H9 (cell line): ENCODE data around the gene ABHD8. TPM values are rescaled to one million over a fixed set of nuclear protein-coding genes. Genes with fewer than 3 reads are reported as not detected.

Experiments used
- DNase-seq: peaks from one replicate; pipeline ENCODE4 v3.0.0-alpha.2; 2017
- H2AFZ ChIP-seq: one replicate; pipeline ENCODE4 v1.6.1; 2013; ENCODE audit warnings: mild to moderate bottlenecking, low read length, control low read depth, moderate library complexity
- H2AK5ac ChIP-seq: 2 replicates; pipeline ENCODE4 v1.6.1; 2013; ENCODE audit warnings: low read length, control low read depth, mixed read lengths; ENCODE audit not compliant: insufficient read length
- H2BK120ac ChIP-seq: one replicate; pipeline ENCODE4 v1.6.1; 2013; ENCODE audit warnings: low read depth, mild to moderate bottlenecking, low read length, control low read depth, inconsistent platforms; ENCODE audit not compliant: poor library complexity, severe bottlenecking
- H2BK12ac ChIP-seq: 2 replicates; pipeline ENCODE4 v1.6.1; 2013; ENCODE audit warnings: low read length, control low read depth, mixed read lengths, low read depth; ENCODE audit not compliant: insufficient read length
- H2BK15ac ChIP-seq: 2 replicates; pipeline ENCODE4 v1.6.1; 2013; ENCODE audit warnings: low read depth, low read length, control low read depth
- H2BK20ac ChIP-seq: one replicate; pipeline ENCODE4 v1.6.1; 2013; ENCODE audit warnings: low read depth, mild to moderate bottlenecking, low read length, control low read depth, inconsistent platforms; ENCODE audit not compliant: poor library complexity, severe bottlenecking
- H2BK5ac ChIP-seq: 2 replicates; pipeline ENCODE4 v1.6.1; 2013; ENCODE audit warnings: low read length, control low read depth, mixed read lengths; ENCODE audit not compliant: insufficient read length
- H3K14ac ChIP-seq: 2 replicates; pipeline ENCODE4 v1.6.1; 2013; ENCODE audit warnings: low read length, control low read depth; ENCODE audit not compliant: insufficient read depth
- H3K18ac ChIP-seq: 2 replicates; pipeline ENCODE4 v1.6.1; 2013; ENCODE audit warnings: low read depth, mild to moderate bottlenecking, mixed read lengths, low read length, control low read depth; ENCODE audit not compliant: insufficient read length
- H3K23ac ChIP-seq: 2 replicates; pipeline ENCODE4 v1.6.1; 2013; ENCODE audit warnings: low read length, control low read depth, mixed read lengths, low read depth; ENCODE audit not compliant: insufficient read length
- H3K23me2 ChIP-seq: 2 replicates; pipeline ENCODE4 v1.6.1; 2013; ENCODE audit warnings: low read depth, mild to moderate bottlenecking, mixed read lengths, low read length, control low read depth; ENCODE audit not compliant: insufficient read length, poor library complexity, severe bottlenecking
- H3K27ac ChIP-seq: 2 replicates; pipeline ENCODE4 v1.5.1; 2013; ENCODE audit warnings: low read length, control low read depth, mixed read lengths, low read depth; ENCODE audit not compliant: insufficient read length
- H3K27me3 ChIP-seq: 2 replicates; pipeline ENCODE4 v1.6.1; 2013; ENCODE audit warnings: low read length, control low read depth, inconsistent platforms; ENCODE audit not compliant: insufficient read depth
- H3K4ac ChIP-seq: 2 replicates; pipeline ENCODE4 v1.6.1; 2013; ENCODE audit warnings: low read depth, mild to moderate bottlenecking, control low read depth, inconsistent platforms, low read length, moderate library complexity
- H3K4me1 ChIP-seq: 2 replicates; pipeline ENCODE4 v1.6.1; 2013; ENCODE audit warnings: low read length, control low read depth, inconsistent platforms; ENCODE audit not compliant: insufficient read depth
- H3K4me2 ChIP-seq: 2 replicates; pipeline ENCODE4 v1.6.1; 2013; ENCODE audit warnings: low read length, control low read depth, mixed read lengths; ENCODE audit not compliant: insufficient read length, insufficient read depth
- H3K56ac ChIP-seq: 2 replicates; pipeline ENCODE4 v1.6.1; 2013; ENCODE audit warnings: low read depth, mild to moderate bottlenecking, mixed read lengths, low read length, control low read depth; ENCODE audit not compliant: insufficient read length
- H3K79me1 ChIP-seq: 2 replicates; pipeline ENCODE4 v1.6.1; 2013; ENCODE audit warnings: low read depth, mild to moderate bottlenecking, moderate library complexity, low read length, control low read depth, inconsistent platforms; ENCODE audit not compliant: insufficient read depth, poor library complexity, severe bottlenecking
- H3K79me2 ChIP-seq: 2 replicates; pipeline ENCODE4 v1.6.1; 2013; ENCODE audit warnings: low read length, control low read depth, inconsistent platforms; ENCODE audit not compliant: insufficient read depth
- H3K9ac ChIP-seq: 2 replicates; pipeline ENCODE4 v1.6.1; 2013; ENCODE audit warnings: low read length, control low read depth, mixed read lengths; ENCODE audit not compliant: insufficient read length; ENCODE audit errors: extremely low read depth
- H3K9me3 ChIP-seq: one replicate; pipeline ENCODE4 v1.6.1; 2013; ENCODE audit warnings: low read depth, low read length, inconsistent platforms; ENCODE audit not compliant: control insufficient read depth
- H3T11ph ChIP-seq: one replicate; pipeline ENCODE4 v1.6.1; 2013; ENCODE audit warnings: mild to moderate bottlenecking, low read length, control low read depth, inconsistent platforms
- H4K20me1 ChIP-seq: one replicate; pipeline ENCODE4 v1.6.1; 2013; ENCODE audit not compliant: control insufficient read depth, insufficient read length, insufficient read depth
- H4K5ac ChIP-seq: 2 replicates; pipeline ENCODE4 v1.6.1; 2013; ENCODE audit warnings: low read depth, mild to moderate bottlenecking, mixed read lengths, low read length, control low read depth; ENCODE audit not compliant: insufficient read length
- H4K8ac ChIP-seq: replicated peaks from 2 replicates; pipeline ENCODE4 v1.6.1; 2013; ENCODE audit warnings: low read length, control low read depth, mixed read lengths, low read depth; ENCODE audit not compliant: insufficient read length
- H4K91ac ChIP-seq: 2 replicates; pipeline ENCODE4 v1.6.1; 2013; ENCODE audit warnings: low read depth, mild to moderate bottlenecking, moderate library complexity, mixed read lengths, low read length, control low read depth; ENCODE audit not compliant: insufficient read length
- H3K27ac Mint-ChIP-seq, 3 experiments: 2 replicates in 2 of 3; 3 replicates in 1 of 3; pipeline ENCODE4 v1.8.0; 2020 to 2021; ENCODE audit warnings: mixed read lengths in 3 of 3, mild to moderate bottlenecking in 1 of 3, moderate library complexity in 1 of 3
- H3K27me3 Mint-ChIP-seq: 2 replicates; pipeline ENCODE4 v1.8.0; 2021; ENCODE audit warnings: low read depth, mild to moderate bottlenecking, moderate library complexity, mixed read lengths
- H3K36me3 Mint-ChIP-seq, 3 experiments: 2 replicates in 2 of 3; 3 replicates in 1 of 3; pipeline ENCODE4 v1.8.0; 2020 to 2021; ENCODE audit warnings: low read depth in 3 of 3, mixed read lengths in 3 of 3; ENCODE audit not compliant: insufficient read depth in 1 of 3
- H3K4me1 Mint-ChIP-seq, 2 experiments: 2 replicates each; pipeline ENCODE4 v1.8.0; 2020; ENCODE audit warnings: mixed read lengths in 2 of 2
- H3K4me3 Mint-ChIP-seq, 2 experiments: 2 replicates in 1 of 2; 3 replicates in 1 of 2; pipeline ENCODE4 v1.8.0; 2020 to 2021; ENCODE audit warnings: mild to moderate bottlenecking in 2 of 2, mixed read lengths in 2 of 2, moderate library complexity in 1 of 2
- H3K9me3 Mint-ChIP-seq, 2 experiments: 2 replicates in 1 of 2; 3 replicates in 1 of 2; pipeline ENCODE4 v1.8.0; 2020; ENCODE audit warnings: mild to moderate bottlenecking in 2 of 2, mixed read lengths in 2 of 2, moderate library complexity in 1 of 2
- WGBS: extraction: QIAGEN DNeasy Blood & Tissue Kit; methylation state at CpG from one replicate; pipeline ENCODE4 v1.1.7; 2013; ENCODE audit warnings: missing lambda C conversion rate, low lambda C conversion rate, mixed read lengths; ENCODE audit not compliant: insufficient read length; ENCODE audit errors: extremely low coverage; 5-methylcytosine and 5-hydroxymethylcytosine counted together
- total RNA-seq: library from RNA; stranded (reverse); gene quantifications from 2 replicates; pipeline ENCODE4 v1.2.1, GENCODE V29; 2021
- TF ChIP-seq, protein P1 (sequence below): fragments of 200-600 bp; sonication (generic); conservative IDR thresholded peaks from 3 replicates; pipeline ENCODE4 v1.8.0; 2021; ENCODE audit warnings: antibody characterized with exemption, mild to moderate bottlenecking

ABHD8 gene
- total RNA-seq, 1 experiment from 2014 or later = 11.7 TPM

DNA sequence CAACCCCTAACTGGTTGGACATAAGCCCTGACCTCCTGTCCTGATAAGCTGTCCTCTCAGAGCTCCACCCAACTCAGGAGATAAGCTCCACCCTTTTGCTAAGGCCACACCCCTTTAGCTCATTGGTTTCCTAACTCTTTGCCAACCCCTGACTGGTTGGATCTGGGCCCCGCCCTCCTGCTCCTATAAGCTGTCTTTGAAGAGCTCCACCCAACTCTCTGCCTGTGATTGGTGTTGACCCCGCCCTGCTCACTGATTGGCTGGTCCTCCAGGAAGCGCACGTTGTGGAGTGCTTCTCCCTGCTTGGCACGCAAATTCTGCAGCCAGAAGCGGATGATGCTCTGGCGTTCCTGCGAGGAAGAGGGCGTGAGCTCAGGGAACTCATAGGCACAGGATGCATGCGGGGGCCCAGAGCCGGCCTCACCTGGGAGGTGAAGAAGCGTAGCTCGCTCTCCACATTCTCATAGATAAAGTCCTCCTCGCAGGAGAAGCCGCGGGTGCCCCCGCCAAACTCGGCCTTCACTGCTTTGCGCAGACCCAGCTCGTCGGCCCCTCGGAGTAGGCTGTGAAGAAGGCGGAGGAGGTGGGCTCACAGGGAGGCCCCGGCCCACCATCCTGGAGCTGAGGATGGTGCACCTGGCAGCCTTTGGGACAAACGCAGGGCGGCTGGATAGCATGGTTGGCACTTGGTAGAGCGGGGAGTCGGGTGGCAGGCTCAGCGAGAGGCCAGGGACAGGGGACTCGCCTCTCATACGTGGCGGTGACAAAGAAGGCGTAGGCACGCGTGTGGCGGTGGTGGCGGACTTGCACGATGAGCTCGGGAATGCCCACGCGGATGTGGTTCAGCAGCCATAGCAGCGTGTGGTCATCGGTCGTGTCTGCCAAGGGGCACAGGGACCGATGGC, 29.7 kb upstream of the ABHD8 start:
- H3K27me3 ChIP-seq = no peaks in the 10 kb centered on the region
- no peaks in the 10 kb centered on the region for H3K4me1 ChIP-seq
- Mint-ChIP-seq H3K27ac (peak overlapping the region; percentile 14 to 61 (median 55); a peak in 1 of 7 replicates), H3K36me3 (peaks cover 11 to 29% (median 23%) of the 10 kb centered on the region in 3 experiments), H3K9me3 (no peaks in the 10 kb centered on the region; a peak in 1 of 5 replicates), H3K27me3 (peaks cover 6% of the 10 kb centered on the region), H3K4me3 (peak overlapping the region; percentile 37 to 75), H3K4me1 (peaks cover 14 to 30% of the 10 kb centered on the region in 2 experiments)
- no peaks in the 10 kb centered on the region for H4K20me1 ChIP-seq
- H2BK120ac ChIP-seq = no peak overlapping the region
- H3K9ac ChIP-seq = no peak overlapping the region
- H3K23ac ChIP-seq = no peak overlapping the region
- H2BK5ac ChIP-seq = no peak overlapping the region
- H3K14ac ChIP-seq = no peak overlapping the region
- H3K9me3 ChIP-seq = no peaks in the 10 kb centered on the region
- no peak overlapping the region for H3K56ac ChIP-seq
- no peak overlapping the region for H3K27ac ChIP-seq
- no peak overlapping the region for H3K4ac ChIP-seq
- WGBS = no CpG with 5 or more reads among the region's 45 CpGs
- H3K23me2 ChIP-seq = peaks cover 18% of the 10 kb centered on the region
- H3K79me2 ChIP-seq = no peaks in the 10 kb centered on the region
- H2AFZ ChIP-seq = no peak overlapping the region
- TF ChIP-seq, protein P1, sequence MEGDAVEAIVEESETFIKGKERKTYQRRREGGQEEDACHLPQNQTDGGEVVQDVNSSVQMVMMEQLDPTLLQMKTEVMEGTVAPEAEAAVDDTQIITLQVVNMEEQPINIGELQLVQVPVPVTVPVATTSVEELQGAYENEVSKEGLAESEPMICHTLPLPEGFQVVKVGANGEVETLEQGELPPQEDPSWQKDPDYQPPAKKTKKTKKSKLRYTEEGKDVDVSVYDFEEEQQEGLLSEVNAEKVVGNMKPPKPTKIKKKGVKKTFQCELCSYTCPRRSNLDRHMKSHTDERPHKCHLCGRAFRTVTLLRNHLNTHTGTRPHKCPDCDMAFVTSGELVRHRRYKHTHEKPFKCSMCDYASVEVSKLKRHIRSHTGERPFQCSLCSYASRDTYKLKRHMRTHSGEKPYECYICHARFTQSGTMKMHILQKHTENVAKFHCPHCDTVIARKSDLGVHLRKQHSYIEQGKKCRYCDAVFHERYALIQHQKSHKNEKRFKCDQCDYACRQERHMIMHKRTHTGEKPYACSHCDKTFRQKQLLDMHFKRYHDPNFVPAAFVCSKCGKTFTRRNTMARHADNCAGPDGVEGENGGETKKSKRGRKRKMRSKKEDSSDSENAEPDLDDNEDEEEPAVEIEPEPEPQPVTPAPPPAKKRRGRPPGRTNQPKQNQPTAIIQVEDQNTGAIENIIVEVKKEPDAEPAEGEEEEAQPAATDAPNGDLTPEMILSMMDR = no peak
- no peak overlapping the region for H4K5ac ChIP-seq
- no peak overlapping the region for H2BK15ac ChIP-seq
- H2BK12ac ChIP-seq = no peak overlapping the region
- H4K8ac ChIP-seq = no peak overlapping the region
- DNase-seq = peak; percentile 92
- H4K91ac ChIP-seq = no peak overlapping the region
- H3K79me1 ChIP-seq = no peaks in the 10 kb centered on the region
- no peak overlapping the region for H3K18ac ChIP-seq
- no peak overlapping the region for H3T11ph ChIP-seq
- no peak overlapping the region for H2BK20ac ChIP-seq
- peak overlapping the region; percentile 74 for H3K4me2 ChIP-seq
- H2AK5ac ChIP-seq = no peak overlapping the region
